Lung (tissue), 12 donors: ENCODE measurements around the gene DOCK10. TPM values are rescaled to one million over a fixed set of nuclear protein-coding genes. Genes with fewer than 3 reads are reported as not detected.

Experiments
- ATAC-seq: fragments of 200-7000 bp; cut with Tn5 transposase; one replicate; pipeline ENCODE4 v1.9.1; 2020; ENCODE audit warnings: moderate number of reproducible peaks; ENCODE audit not compliant: insufficient read depth, low FRiP score
- DNase-seq, 3 donors: peaks; one replicate each; pipeline ENCODE4 v3.0.0-alpha.2; 2013 to 2017
- H3K27ac ChIP-seq, 2 donors: one replicate each; pipeline ENCODE4 v1.5.1; 2013; ENCODE audit warnings: mild to moderate bottlenecking in 2 of 2, moderate library complexity in 2 of 2, control low read depth in 1 of 2, inconsistent platforms in 1 of 2, low read depth in 1 of 2, low read length in 1 of 2
- H3K27me3 ChIP-seq, 3 donors: one replicate each; pipeline ENCODE4 v1.5.1; 2013; ENCODE audit warnings: low read length in 2 of 3; ENCODE audit not compliant: control insufficient read depth in 3 of 3, insufficient read depth in 3 of 3
- H3K36me3 ChIP-seq, 4 donors: one replicate each; pipeline ENCODE4 v1.5.1; 2013; ENCODE audit warnings: low read length in 4 of 4, mild to moderate bottlenecking in 1 of 4, moderate library complexity in 1 of 4; ENCODE audit not compliant: control insufficient read depth in 4 of 4, insufficient read depth in 4 of 4
- H3K4me1 ChIP-seq, 5 donors: one replicate each; pipeline ENCODE4 v1.5.1; 2013; ENCODE audit warnings: low read length in 5 of 5, mild to moderate bottlenecking in 2 of 5, moderate library complexity in 1 of 5; ENCODE audit not compliant: control insufficient read depth in 5 of 5, insufficient read depth in 5 of 5
- H3K4me3 ChIP-seq: one replicate; pipeline ENCODE4 v1.5.1; 2013; ENCODE audit warnings: mild to moderate bottlenecking, control low read depth, moderate library complexity
- H3K9ac ChIP-seq, 2 donors: one replicate each; pipeline ENCODE4 v1.5.1; 2013; ENCODE audit warnings: low read length in 2 of 2, control low read depth in 1 of 2; ENCODE audit not compliant: insufficient read depth in 1 of 2
- H3K9me3 ChIP-seq, 4 donors: one replicate each; pipeline ENCODE4 v1.5.1; 2013; ENCODE audit warnings: low read length in 3 of 4, mild to moderate bottlenecking in 1 of 4, moderate library complexity in 1 of 4; ENCODE audit not compliant: control insufficient read depth in 4 of 4, insufficient read depth in 3 of 4
- CTCF ChIP-seq: IDR thresholded peaks from 2 replicates; pipeline ENCODE4 v1.5.1; 2012; ENCODE audit warnings: mild to moderate bottlenecking; ENCODE audit errors: control extremely low read depth, extremely low read depth
- WGBS, 2 donors: extraction: QIAGEN DNeasy Blood & Tissue Kit; methylation state at CpG; one replicate each; pipeline ENCODE4 v1.1.7; 2013; 5-methylcytosine and 5-hydroxymethylcytosine counted together
- polyA plus RNA-seq, 2 donors: library from polyadenylated mRNA; stranded (reverse); fragments of 200-250 nt; gene quantifications; one replicate each; pipeline ENCODE4 v1.2.1, GENCODE V29; 2013
- total RNA-seq, 2 donors: library from RNA; depleted of rRNA in 1 of 2; stranded (reverse); fragments of >200 nt in 1 of 2; gene quantifications; one replicate each; pipeline ENCODE4 v1.2.1, GENCODE V29; 2014 to 2021
- donor health status: control.
- donor health status: control.
- donor health status: Bipolar disorder and iron deficiency.
- donor health status: healthy.
- donor health status: DM: yes; HTN: yes; CAD: no.

The DOCK10 gene
- total and polyA plus RNA-seq, 4 donors = 3.1 to 39.8 (median 18.0) TPM

GRCh38 chr2:225074919-225075681, 32.8 kb upstream of the DOCK10 start:
- no peak overlapping the region for H3K27ac ChIP-seq
- no peaks in the 10 kb centered on the region for H3K36me3 ChIP-seq
- H3K27me3 ChIP-seq = no peaks in the 10 kb centered on the region
- no peak overlapping the region for H3K9ac ChIP-seq
- no peaks in the 10 kb centered on the region for H3K4me1 ChIP-seq
- TF ChIP-seq CTCF = no peak
- DNase-seq = peak in 2 of 3 donors; percentile 8 to 26
- ATAC-seq = no peak
- H3K4me3 ChIP-seq = no peak overlapping the region
- 54 to 58% methylated on average over 1 of the region's 1 CpG for WGBS, 2 donors
- H3K9me3 ChIP-seq = no peaks in the 10 kb centered on the region

- Histone ChIP-seq H3K4me3 (no peak overlapping the region), H3K27me3 (no peaks in the 10 kb centered on the region), H3K27ac (no peak overlapping the region), H3K9me3 (no peaks in the 10 kb centered on the region), H3K36me3 (no peaks in the 10 kb centered on the region), H3K9ac (no peak overlapping the region), H3K4me1 (no peaks in the 10 kb centered on the region)
- DNase-seq (peak in 1 of 3 donors; percentile 21), ATAC-seq (no peak)
- no peak for TF ChIP-seq CTCF
- 74 to 95% methylated on average over 5 of the region's 5 CpGs for WGBS, 2 donors
Observed at GRCh38 chr2:225074366-225074765, 32.1 kb upstream of the DOCK10 start.

GRCh38 chr2:225073198-225073597, 30.9 kb upstream of the DOCK10 start:
- Histone ChIP-seq H3K36me3 (no peaks in the 10 kb centered on the region), H3K4me3 (no peak overlapping the region), H3K9me3 (no peaks in the 10 kb centered on the region), H3K27me3 (no peaks in the 10 kb centered on the region), H3K9ac (no peak overlapping the region), H3K4me1 (no peaks in the 10 kb centered on the region), H3K27ac (no peak overlapping the region)
- TF ChIP-seq CTCF = no peak
- ATAC-seq (no peak), DNase-seq (no peak)
- WGBS, 2 donors = 71 to 82% methylated on average over 5 of the region's 5 CpGs
